ENCODE data around the gene ATP8A2.

The ATP8A2 gene

GRCh38 chr13:25679936-25680335 lies 308.2 kb downstream of the ATP8A2 start:
- in situ Hi-C loops (cut with HindIII; ENCODE audit: low sequenced_read_pairs): no loop called here

- in situ Hi-C loops (cut with HindIII; ENCODE audit: low sequenced_read_pairs): no loop called here
Measured at GRCh38 chr13:25682276-25682675, 310.5 kb downstream of the ATP8A2 start.

DNA sequence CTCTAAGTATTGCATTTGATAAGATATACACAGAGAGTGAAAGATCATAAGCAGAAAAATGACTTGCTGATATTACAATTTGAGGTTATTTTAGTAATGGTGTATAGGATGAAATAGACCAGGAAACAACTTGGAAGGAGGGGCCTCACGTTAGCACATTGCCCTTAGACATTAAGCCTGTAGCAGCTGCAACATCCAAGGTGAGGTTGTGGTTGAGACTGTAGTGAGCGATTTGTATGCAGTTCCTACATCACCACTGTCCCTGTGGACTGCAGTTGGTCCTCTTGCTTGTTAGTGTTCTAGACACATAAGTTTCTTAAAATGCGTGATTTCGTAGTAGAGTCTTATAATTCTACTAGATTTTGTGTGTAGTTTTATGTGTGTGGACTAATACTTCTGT lies 311.3 kb downstream of the ATP8A2 start:
- in situ Hi-C loops (cut with HindIII; ENCODE audit: low sequenced_read_pairs): no loop called here

DNA sequence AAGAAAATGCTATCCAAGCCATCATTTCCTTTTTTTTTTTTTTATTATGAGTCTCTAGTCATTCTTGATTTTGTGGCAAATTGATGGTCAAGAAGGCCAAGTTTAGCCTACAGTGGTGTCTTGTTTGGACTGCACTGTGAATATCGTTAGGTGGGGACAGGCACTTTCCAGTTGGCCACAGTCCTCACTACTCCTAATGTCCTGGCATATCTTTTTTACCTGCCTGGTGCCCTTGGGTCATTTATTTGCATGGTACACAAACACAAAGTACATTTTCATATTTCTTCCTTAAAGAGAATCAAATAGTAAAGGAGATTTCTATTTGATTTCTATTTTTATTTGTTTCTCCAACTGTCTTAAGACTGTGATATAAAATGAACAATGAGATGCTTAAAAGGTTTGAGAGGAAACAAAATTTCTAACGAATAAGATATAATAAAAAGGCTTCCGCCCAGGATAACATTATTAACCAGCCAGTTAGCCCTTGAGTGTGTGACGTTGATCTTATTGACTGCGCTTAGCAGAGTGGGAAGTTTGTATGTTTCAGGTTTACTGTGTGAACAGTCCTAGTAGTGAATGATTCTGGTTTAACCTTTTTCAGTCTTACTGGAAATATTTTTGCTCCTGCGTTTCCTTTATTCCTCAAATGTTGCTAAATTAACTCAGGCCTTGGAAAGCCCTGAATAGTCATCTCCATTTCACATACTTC lies 312.0 kb downstream of the ATP8A2 start:
- in situ Hi-C loops (cut with HindIII; ENCODE audit: low sequenced_read_pairs): no loop called here

DNA sequence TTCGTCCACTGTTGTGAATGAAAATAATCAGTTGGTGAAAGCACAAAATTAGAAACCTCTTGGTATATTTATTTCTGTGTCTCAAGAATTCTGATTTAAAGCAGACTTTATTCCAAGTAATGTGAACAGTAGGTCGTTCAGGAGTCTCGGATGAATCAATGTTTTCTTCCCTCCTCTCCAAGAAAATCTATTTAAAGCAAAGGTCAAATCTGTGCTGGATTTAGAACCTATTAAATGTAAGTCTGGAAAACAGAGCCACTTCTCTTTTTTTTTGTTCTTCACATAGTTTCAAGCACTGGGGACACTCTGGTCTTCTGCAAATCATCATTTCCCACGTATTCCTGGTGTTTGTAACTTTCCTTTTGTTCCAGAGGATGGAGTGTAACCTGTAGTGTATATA lies 312.7 kb downstream of the ATP8A2 start:
- in situ Hi-C loops (cut with HindIII; ENCODE audit: low sequenced_read_pairs): no loop called here

- in situ Hi-C loops (cut with HindIII; ENCODE audit: low sequenced_read_pairs): no loop called here
Measured at GRCh38 chr13:25686831-25687470, 315.2 kb downstream of the ATP8A2 start.

DNA sequence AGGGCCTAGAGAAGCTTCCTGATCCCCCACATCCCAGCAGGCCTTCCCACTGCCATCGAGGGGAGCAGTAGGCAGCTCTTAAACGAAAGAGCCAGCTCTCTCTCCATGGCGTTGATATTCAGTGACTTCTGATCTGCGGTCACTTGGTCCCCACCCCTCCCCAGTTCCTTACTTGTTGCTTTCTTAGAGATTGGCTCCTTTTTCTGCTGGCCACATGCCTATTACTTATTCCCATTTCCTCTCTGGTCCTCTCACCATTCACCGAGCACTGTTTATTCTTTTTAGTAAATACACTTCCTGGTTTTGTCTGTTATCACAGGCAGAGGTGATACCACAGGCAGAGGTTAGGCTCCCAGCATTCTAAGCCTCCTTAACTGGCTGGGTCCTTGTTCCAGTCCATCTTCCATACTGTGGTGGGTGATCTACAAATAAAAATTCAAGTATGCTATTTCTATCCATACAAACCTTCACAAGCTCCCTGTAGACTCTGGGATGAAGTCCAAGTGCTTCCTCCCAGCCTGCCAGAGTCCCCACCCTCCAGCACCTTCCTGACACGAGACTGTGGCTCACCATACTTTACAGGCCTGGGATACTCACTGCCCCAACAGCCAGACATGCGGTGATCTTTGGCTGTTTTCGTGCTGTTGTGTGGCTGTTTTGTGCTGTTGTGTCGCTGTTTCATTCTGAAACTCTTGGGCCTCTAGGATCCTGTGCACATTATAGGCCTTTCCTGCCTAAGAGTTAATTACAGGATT lies 315.9 kb downstream of the ATP8A2 start:
- in situ Hi-C loops (cut with HindIII; ENCODE audit: low sequenced_read_pairs): no loop called here

GRCh38 chr13:25688536-25688935 lies 316.8 kb downstream of the ATP8A2 start:
- in situ Hi-C loops (cut with HindIII; ENCODE audit: low sequenced_read_pairs): no loop called here

DNA sequence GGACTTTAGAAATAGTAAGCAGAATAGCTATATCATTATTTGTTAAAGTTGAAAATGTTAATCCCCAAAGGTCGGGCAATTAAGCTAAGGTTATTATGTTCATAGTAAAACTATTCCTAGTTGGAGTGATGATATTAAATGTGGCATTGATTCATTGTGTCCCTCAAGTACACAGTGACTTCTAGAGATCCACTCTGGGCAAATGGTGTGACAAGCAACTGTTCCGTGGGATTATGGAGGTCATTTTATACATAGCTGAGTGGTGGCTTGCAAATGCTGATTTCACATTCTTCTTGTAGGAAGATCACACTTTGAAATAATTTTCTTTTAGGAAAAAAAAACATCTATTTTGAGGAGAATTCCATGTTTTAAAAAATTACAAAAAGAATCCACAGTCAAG lies 317.8 kb downstream of the ATP8A2 start:
- in situ Hi-C loops (cut with HindIII; ENCODE audit: low sequenced_read_pairs): no loop called here

DNA sequence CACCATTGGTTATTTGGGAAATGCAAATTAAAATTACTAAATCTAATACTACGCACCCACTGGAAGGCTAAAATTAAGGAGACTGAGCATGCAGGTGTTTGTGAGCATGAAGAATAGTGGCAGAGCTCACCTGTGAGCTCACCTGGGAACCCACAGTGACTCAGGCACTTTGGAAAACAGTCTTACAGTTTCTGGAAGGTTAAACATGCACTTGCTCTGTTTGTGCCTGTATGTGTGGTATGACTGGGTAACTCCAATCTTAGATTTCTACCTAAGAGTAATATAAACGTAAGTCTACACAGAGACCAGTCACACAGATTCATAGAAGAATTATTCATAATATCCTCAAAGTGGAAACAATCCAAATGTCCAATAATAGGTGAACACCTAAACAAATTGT lies 318.8 kb downstream of the ATP8A2 start:
- in situ Hi-C loops (cut with HindIII; ENCODE audit: low sequenced_read_pairs): no loop called here

- in situ Hi-C loops (cut with HindIII; ENCODE audit: low sequenced_read_pairs): no loop called here
Measured at GRCh38 chr13:25691654-25692053, 319.9 kb downstream of the ATP8A2 start.

- in situ Hi-C loops (cut with HindIII; ENCODE audit: low sequenced_read_pairs): no loop called here
Measured at GRCh38 chr13:25692099-25692498, 320.3 kb downstream of the ATP8A2 start.

DNA sequence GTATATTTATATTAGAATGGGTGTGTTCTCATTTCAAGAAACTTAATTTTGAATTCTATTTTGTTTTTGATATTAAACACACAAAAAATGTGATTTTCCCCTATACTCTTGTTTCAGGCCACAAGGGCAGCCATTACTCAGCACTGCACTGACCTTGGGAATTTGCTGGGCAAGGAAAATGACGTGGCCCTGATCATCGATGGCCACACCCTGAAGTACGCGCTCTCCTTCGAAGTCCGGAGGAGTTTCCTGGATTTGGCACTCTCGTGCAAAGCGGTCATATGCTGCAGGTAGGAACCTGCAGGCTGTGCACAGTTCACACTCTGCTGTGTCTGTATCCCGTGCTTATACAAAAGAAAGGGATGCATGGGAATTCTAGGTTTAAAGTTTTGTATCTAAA lies 327.3 kb downstream of the ATP8A2 start:
- in situ Hi-C loops (cut with HindIII; ENCODE audit: low sequenced_read_pairs): no loop called here

DNA sequence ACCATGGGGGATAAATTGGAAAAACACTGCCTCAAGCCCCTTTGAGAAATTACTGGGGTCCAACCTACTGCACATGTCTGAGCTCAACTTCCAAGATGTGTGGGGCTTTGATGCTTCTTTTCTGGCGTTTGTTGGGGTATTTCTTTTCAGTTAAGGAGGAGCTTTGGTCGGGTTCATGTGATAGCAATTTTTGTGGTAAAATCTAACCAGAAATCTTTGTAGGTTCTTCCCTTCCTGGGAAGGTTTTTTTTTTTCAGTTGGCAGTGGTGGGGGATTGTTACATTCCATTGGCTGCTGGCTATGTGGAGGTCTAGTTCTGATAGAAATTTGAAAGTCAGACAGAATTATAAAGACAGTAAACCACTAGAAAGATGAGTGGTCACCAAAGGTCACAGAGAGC lies 327.8 kb downstream of the ATP8A2 start:
- in situ Hi-C loops (cut with HindIII; ENCODE audit: low sequenced_read_pairs): no loop called here

DNA sequence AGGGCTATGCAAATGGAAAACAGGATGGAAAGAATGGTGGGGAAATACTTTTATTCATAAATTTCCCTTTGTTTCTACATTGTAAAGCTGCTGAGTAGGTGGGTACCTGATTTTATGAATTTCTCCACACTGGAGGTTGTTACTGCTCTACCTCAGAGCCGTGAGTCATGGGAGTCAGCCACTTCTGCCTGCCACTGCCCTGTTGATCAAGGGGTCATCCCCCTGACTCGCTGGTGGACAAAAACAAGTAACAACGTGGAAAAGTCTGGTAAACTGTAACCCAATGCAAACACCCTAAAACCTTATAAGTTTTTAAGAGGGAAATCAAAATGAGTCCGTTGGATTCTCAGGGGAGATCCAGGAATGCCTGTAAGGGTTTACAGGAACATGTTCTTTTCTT lies 329.5 kb downstream of the ATP8A2 start:
- in situ Hi-C loops (cut with HindIII; ENCODE audit: low sequenced_read_pairs): no loop called here

DNA sequence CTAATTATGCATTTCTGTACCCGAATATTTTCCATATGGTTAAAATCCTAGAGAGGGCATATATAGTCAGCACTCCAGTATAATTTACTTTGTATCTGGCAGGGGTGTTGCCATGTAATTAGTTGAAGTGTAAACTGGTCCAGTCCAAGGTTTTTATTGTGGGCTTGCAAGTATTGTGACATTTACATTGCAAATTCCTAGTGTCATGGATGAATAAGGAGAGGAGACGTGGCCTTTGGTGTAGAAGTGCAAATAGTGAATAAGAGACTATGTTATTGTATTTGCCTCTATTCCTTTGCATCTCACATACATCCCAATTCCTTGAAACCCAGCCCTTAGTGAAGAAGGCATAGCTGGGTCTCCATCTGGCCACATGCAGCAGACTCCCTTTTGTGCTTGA lies 330.6 kb downstream of the ATP8A2 start:
- in situ Hi-C loops (cut with HindIII; ENCODE audit: low sequenced_read_pairs): no loop called here

DNA sequence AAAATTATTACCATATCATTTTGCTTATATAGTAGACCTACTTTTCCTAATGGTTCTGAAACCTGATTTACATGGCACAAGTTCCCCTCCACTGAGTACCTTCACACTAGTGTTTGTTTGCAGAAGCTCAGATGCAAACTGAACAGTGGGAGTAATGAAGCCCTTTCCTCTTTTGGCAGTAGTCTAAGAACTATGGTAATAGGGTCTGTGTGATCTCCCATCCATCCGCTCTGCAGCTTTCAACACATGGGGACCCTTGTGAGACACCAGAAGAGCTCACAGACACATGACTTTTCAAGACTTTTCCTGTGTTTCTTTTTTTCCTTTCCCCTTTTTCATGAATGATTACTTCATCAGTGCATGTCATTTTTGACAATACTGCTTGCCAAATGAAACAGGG lies 336.0 kb downstream of the ATP8A2 start:
- in situ Hi-C loops (cut with HindIII; ENCODE audit: low sequenced_read_pairs): no loop called here

- in situ Hi-C loops (cut with HindIII; ENCODE audit: low sequenced_read_pairs): no loop called here
Measured at GRCh38 chr13:25708268-25708667, 336.5 kb downstream of the ATP8A2 start.

DNA sequence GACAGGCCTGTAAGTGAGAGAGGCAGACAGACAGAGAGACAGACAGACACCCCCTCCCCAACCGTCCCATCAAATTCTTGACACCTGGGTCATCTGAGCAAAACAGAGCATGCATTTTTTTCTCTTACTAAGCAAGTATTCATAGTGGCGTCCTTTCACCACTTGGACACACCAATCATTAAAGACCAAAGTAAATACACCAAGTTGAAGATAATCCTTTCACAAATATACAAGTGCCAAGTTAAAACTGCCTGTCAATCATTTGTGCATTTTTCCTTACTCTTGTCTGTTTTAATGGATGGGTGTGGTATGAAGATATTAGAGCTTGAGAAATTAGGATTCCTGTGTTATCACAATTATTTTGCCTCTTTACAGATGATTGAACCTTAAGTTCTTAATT lies 337.3 kb downstream of the ATP8A2 start:
- in situ Hi-C loops (cut with HindIII; ENCODE audit: low sequenced_read_pairs): no loop called here

- in situ Hi-C loops (cut with HindIII; ENCODE audit: low sequenced_read_pairs): no loop called here
Measured at GRCh38 chr13:25715760-25716159, 344.0 kb downstream of the ATP8A2 start.

DNA sequence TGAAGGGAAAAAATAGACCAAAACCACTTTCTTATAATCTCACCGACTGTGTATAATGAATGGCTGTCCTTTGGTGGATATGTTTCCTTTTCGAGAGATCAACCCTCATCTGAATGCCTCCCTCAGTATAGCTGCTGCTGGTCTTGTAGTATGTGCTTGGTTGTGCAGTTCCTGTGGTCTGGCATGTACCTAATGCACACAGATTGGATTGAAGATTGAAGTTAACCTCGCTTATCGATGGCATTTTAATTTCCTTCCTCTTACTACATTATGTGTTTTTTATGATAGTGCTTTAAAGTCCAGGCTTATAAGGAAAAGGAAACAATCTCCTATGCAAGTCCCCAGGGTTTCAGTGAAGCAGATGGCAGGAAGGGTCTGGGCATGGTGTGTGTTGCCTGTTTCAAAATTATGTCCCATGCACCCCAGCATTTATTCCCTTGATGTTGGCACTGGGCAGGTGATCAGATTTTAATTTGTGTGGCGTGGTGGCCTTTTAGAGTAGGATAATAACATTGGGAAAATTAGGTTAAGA lies 346.0 kb downstream of the ATP8A2 start:
- in situ Hi-C loops (cut with HindIII; ENCODE audit: low sequenced_read_pairs): no loop called here

DNA sequence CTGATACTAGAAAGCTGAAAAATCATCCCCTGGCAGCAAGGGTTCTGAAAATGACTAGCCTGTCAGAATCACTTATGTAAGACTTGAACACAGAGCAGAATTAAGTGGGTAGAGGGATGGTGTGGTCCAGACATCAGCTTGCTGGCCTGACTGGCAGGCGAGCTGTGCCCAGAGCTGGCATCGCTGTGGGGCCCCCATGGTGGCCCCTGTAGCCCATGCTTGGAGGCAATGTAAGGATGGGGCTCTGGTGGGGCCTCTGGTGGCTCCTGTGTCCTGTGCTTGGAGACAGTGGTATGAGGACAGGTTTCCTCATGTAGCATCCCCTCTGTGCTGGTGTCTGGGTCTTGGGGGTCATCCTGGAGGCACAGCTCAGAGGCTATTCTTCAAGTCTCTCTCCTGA lies 347.9 kb downstream of the ATP8A2 start:
- in situ Hi-C loops (cut with HindIII; ENCODE audit: low sequenced_read_pairs): no loop called here

Measured in DLD1 (cell line).